HFF-Myc (cell line): ENCODE measurements around the gene HMGN4.

Experiments
- DNase-seq: peaks from one replicate; pipeline ENCODE4 v3.0.0-alpha.2; 2011; ENCODE audit warnings: low read depth; ENCODE audit errors: extremely low read depth
- H3K4me3 ChIP-seq: replicated peaks from 2 replicates; pipeline ENCODE4 v1.5.1; 2011; ENCODE audit warnings: low read depth, mild to moderate bottlenecking, control low read depth, low read length
- TF ChIP-seq, protein P1 (sequence below): IDR thresholded peaks from 2 replicates; pipeline ENCODE4 v1.5.1; 2012; ENCODE audit warnings: mild to moderate bottlenecking, low read depth, low read length, control low read depth; ENCODE audit errors: missing control alignments

The HMGN4 gene

DNA sequence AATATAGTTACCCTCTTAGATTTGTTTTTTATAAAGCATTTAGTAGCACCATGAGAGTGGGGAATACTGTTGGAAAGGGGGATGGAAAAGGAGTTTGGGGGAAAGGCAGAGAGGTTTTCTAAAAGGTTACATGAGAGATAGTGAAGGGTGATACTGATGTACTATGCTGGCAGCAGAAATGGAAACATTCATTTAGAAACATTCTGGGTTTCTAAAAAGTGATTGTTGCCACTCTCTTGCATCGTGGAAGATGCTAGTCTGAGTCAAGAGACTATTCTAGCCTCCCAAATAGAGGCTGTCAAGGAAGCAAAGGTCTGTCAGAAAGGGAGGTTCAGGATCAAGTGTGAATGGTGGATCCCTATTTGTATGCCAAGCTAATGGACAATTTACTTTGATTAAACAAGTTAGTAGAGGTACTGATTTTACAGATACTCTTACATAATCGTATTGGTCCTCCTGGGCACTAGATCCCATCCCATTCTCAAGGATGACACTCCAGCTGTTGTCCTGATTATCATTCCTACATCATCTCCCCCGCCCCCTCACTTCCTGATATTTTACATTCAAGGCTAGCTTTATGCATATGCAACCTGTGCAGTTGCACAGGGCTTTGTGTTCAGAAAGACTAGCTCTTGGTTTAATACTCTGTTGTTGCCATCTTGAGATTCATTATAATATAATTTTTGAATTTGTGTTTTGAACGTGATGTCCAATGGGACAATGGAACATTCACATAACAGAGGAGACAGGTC is 43.2 kb downstream of the HMGN4 start:
- TF ChIP-seq, protein P1, sequence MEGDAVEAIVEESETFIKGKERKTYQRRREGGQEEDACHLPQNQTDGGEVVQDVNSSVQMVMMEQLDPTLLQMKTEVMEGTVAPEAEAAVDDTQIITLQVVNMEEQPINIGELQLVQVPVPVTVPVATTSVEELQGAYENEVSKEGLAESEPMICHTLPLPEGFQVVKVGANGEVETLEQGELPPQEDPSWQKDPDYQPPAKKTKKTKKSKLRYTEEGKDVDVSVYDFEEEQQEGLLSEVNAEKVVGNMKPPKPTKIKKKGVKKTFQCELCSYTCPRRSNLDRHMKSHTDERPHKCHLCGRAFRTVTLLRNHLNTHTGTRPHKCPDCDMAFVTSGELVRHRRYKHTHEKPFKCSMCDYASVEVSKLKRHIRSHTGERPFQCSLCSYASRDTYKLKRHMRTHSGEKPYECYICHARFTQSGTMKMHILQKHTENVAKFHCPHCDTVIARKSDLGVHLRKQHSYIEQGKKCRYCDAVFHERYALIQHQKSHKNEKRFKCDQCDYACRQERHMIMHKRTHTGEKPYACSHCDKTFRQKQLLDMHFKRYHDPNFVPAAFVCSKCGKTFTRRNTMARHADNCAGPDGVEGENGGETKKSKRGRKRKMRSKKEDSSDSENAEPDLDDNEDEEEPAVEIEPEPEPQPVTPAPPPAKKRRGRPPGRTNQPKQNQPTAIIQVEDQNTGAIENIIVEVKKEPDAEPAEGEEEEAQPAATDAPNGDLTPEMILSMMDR: no peak
- DNase-seq: no peak
- no peak overlapping the region for H3K4me3 ChIP-seq

DNA sequence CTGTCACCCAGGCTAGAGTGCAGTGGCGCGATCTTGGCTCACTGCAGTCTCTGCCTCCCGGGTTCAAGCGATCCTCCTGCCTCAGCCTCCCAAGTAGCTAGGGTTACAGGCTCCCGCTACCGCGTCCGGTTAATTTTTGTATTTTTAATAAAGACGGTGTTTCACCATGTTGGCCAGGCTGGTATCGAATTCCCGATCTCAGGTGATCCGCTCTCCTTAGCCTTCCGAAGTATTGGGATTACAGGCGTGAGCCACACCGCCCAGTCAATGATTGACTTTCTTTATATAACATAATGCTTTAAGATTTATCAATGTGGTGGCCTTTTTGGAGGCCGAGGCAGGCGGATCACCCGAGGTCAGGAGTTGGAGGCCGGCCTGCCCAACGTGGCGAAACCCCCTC is 50.8 kb downstream of the HMGN4 start:
- no peak for DNase-seq
- TF ChIP-seq, protein P1: no peak
- H3K4me3 ChIP-seq: no peak overlapping the region

DNA sequence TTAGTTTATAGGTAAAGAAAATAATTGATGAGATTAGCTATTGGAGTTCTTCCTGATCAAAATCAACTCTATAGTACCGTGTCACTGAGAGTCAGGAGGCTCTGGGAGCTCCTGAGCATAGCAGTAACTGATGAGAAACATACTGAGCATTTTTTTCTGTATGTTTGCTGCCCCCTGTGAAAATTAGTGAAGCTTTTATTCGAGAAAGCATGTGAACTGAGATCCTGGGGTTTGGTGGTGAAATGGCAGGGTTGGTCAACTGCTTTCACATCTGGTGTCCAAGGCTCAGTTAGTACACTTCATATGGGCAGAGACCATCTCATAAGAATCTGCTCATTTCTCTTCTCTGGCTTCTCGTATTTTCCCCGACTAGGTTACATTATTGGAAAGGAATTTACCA is 54.5 kb downstream of the HMGN4 start:
- no peak for DNase-seq
- H3K4me3 ChIP-seq: no peak overlapping the region
- TF ChIP-seq, protein P1: no peak

DNA sequence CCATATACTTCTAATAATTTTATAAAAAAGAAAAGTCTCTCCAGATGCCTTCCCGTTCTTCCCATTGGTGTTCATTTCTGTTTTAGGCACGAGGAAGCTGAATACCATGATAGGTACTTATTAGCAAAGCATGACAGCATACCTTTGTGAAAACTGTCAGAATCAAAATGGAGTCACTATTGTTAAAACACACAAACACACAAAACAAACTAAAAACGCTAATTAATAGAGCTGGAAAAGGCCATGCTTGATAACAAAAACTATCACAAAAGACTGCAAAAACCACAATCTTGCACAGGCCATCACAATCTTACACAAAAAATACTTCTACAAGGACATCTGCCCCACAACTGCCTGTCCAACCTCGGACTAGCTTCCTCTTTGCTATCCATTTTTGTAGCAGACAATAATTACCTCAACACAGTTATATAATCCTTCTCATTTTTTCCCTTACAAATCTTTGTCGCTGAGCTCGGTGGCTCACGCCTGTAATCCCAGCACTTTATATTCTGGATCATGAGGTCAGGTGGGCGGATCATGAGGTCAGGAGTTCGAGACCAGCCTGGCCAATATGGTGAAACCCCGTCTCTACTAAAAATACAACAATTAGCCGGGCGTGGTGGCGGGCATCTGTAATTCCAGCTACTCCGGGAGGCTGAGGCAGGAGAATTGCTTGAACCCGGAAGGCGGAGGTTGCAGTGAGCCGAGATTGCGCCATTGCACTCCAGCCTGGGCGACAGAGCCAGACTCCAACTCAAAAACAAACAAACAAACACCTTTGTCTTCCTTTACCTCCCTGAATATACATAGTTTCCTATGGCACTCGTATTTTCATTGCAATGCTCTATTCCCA is 55.3 kb downstream of the HMGN4 start:
- TF ChIP-seq, protein P1: no peak
- no peak overlapping the region; the same call in 1 of the 2 replicates for H3K4me3 ChIP-seq
- no peak for DNase-seq

DNA sequence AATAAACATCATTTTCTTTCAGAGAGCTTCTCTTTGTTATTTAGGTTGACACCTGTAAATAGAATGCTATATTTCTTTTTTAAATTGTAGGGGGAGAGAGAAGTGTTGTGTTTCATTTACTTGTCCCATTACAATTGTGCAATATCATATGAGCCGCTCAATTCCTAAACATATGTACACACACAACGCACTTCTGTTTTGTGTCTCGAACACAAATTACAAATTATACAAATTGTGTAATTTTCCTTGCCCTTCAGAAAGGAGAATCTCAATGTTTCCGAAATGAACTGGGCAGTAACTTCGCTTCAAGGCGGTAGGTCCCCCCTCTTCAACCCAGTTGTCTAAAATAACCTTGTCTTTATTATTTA is 55.9 kb downstream of the HMGN4 start:
- peak overlapping the region; percentile 14 for H3K4me3 ChIP-seq
- TF ChIP-seq, protein P1: no peak

DNA sequence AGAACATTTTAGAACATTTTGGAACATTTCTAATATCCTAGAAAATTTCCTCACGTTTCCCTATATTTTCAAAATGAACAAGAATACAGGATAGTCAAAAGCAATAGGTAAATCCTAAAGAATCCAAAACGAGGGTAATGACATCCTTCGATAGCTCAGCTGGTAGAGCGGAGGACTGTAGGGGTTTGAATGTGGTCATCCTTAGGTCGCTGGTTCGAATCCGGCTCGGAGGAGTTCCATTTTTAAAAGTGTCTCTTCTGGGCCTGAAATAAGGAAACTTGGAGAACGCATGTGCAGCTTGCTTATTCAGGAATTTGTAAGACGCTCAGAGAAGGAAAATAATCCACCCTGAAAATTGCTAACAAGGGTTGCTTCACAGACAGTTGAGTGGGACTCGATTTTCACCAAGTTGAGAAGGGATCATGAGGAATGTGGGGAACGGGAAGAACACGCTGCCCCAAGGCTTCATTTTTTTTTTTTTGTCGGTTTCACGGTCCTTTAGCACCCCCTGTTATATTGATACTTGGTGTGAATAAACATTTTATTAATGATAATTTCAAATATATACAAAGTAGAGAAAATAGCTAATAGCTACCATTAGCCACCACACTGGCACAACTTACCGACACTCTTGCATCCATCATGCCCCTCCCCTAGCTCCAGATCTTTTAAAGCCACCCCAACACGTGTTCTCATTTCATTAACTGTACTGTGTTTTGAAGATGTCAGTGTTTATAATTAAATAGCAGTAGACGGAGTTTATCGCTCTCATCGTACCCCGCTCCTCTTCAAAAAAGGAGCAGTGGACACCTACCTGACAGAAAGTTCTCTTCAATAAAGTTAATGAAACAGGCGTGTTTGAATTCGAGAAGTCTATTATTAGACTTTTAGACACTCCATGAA is 56.8 kb downstream of the HMGN4 start:
- peak overlapping the region; percentile 75 for H3K4me3 ChIP-seq
- DNase-seq: peak; percentile 79
- TF ChIP-seq, protein P1: no peak

More for the DNA sequence above, 55.9 kb downstream of the HMGN4 start:
- DNase-seq: no peak
